Stimulated activated CD8-positive, alpha-beta memory T cell treated with anti-CD3 and anti-CD28 coated beads, Interleukin-4, amount 100 ng/mL, for 1 hour (primary cell): Measurements from ENCODE around the gene ESRP2.

Experiments
- DNase-seq, 2 donors: peaks; one replicate each; pipeline ENCODE4 v3.0.0-alpha.2; 2020; ENCODE audit warnings: low read depth in 2 of 2, low spot score in 1 of 2

Gene ESRP2

DNA sequence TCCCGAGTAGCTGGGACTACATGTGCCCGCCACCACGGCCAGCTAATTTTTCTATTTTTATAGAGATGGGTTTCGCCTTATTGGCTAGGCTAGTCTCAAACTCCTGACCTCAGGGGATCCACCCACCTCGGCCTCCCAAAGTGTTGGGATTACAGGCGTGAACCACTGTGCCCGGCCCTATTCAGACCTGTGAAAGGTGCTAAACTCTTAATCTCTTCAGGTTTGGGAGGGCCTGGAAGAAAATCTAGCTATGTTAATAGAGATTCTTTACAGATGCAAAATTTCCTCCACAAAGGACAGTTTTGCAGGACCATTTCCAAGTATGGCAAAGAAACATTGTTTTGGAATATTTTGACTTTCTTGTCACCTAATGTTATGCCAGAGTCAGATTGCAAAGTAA lies 6.2 kb upstream of the ESRP2 start:
- DNase-seq: no peak

- DNase-seq: no peak
These were observed 2.1 kb upstream of the ESRP2 start for GRCh38 chr16:68238029-68238345.

- peak; percentile 42 to 72 for DNase-seq
These were observed 1.5 kb upstream of the ESRP2 start for GRCh38 chr16:68237243-68238028.

- no peak for DNase-seq
These were observed 907 bp upstream of the ESRP2 start for GRCh38 chr16:68236826-68237242.

DNA sequence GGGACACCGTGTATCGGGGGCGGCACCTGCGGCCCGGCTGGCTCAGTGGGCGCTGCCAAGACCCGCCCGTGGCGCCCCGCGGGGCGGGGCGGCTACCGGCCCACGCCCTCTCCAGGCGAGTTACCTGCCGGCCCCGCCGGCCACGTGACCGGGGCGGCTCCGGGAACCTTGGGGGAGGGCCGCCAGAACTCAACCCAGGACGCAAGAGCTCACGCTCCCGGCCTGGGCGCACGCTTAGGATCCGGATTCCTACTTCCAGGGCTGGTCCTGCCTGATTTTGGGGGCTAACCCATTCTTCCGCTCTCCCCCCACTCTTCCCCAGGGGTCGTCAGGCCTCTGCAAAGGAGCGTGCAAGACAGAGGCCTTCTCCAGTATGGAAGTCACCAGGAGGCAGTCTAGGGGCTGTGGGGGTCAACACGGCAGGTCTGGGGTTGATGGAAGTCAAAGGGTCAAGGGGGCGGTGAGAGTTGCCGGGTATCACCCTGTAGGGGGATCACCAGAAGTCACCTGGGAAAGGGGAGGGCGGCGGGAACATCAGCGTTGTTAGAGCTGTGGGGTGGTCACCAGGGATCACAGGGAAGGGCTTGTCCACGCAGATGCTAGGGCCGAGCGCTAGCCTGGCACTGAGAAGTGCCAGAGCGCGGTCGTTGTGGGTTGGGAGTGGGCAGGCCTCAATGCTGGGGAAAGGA lies 354 bp upstream of the ESRP2 start:
- DNase-seq: no peak

DNA sequence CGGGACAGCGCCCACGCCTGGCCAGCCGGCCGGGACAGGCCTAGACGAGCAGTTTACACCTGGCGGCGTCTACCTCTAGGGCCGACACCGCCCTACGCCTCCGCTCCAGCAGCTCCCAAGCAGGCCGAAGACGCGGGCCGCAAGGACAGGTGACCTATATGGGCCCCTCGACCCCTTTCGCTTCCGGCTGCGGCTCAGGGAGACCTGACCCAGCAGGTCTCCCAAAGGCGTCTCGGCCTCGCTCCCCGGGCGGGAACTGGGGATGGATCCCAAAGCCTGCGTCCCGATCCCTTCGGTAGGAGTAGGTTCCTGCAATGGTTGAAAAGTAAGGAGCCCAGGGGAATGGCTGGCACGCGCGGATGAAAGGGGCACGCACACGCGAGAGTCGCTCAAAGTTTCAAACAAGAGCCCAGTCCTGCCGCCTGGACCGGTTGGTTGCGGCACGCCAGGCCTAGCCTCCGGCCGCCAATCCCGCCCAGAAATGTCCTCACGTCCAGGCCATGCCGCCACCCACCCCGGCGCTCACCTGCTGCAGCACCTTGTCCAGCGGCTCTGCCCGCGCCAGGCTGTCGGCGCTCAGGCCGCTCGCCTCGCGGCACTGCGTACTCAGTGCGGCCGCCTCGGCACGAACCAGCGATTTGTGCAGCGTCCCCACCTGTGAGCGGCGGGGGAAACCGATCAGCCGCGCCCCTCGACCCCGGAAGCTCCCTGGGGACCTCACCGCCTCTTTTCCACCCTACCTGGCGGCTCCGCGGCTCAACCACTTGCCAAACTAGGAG lies 630 bp downstream of the ESRP2 start:
- DNase-seq: no peak

- DNase-seq: no peak
These were observed 1.5 kb downstream of the ESRP2 start for GRCh38 chr16:68234188-68235107.

- DNase-seq: no peak
These were observed 2.1 kb downstream of the ESRP2 start for GRCh38 chr16:68233835-68234187.

- no peak for DNase-seq
These were observed 2.7 kb downstream of the ESRP2 start for GRCh38 chr16:68233085-68233834.

GRCh38 chr16:68232335-68232734 lies 3.6 kb downstream of the ESRP2 start:
- DNase-seq: no peak

DNA sequence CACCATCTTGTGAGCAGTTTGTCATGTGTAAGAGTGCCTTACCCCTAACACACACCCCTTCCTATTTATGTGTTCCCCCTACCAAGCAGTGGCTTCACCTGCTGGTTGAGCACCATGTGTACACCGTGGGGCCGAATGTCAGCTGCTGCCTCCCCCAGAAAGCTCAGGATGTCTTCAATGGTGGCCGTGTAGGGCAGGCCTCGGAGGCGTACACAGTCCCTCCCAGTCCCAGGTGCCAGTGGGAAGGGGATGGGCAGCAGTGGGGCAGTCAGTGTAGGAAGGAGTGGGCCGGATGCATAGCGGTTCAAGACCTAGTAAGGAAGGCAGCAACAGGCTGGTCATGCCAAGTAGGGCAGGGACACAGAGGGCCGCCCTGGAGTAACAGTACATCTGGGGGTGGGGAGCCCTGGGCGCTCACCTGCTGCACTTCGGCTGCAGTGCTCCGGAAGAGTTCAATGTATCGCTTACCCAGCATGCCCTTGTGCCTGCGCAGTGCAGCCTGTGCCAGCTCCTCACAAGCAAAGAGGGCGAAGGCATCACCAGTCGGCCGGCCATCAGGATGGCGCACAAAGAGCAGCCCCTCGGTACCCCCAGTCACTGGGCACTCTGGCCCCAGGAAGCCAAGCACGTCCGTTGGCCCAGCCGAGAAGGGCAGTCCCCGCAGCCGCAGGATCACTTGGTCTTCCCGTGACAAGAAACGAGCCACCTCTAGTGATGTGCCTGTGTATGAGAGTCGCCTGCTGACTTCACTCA lies 4.4 kb downstream of the ESRP2 start:
- DNase-seq: no peak

- DNase-seq: no peak
These were observed 5.0 kb downstream of the ESRP2 start for GRCh38 chr16:68230956-68231355.

- DNase-seq: no peak
These were observed 5.8 kb downstream of the ESRP2 start for GRCh38 chr16:68230176-68230571.

DNA sequence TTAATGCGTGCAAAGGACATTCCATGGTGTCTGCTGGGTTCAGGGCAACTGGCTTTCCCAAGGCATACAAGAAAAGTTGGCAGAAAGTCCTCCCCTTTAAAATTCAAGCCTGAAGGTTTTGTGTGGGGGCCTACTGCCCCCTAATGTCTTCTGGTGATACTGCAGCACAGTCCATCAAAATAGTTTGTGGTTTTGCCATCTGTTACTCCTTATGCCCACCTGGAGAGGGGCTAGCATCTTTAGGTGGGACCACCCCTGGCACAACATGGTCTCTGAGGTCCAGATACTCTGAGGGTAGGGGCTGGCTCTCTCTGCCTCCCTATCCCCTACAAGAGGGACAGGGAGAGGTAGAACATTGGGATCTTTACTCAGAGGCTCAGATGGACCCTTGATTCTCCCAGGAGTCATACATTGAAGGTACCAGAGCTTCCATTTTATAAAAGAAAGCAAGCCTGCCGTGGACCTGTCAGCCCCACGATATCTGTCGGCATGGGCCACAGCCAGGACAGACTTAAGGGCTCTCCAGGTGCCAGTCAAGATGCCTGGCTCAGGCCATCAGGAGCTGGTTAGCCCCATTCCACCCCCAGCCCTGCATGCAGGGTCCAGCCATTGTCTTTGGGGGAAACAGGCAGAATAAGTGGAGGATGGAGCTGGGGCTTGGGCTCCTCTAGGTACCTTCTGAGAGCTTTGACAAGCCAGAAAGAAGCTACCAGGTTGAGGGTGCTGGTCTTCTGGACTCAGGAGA lies 6.3 kb downstream of the ESRP2 start:
- DNase-seq: no peak

GRCh38 chr16:68228652-68229051 lies 7.3 kb downstream of the ESRP2 start:
- no peak for DNase-seq

GRCh38 chr16:68227850-68228553 lies 7.9 kb downstream of the ESRP2 start:
- no peak for DNase-seq

DNA sequence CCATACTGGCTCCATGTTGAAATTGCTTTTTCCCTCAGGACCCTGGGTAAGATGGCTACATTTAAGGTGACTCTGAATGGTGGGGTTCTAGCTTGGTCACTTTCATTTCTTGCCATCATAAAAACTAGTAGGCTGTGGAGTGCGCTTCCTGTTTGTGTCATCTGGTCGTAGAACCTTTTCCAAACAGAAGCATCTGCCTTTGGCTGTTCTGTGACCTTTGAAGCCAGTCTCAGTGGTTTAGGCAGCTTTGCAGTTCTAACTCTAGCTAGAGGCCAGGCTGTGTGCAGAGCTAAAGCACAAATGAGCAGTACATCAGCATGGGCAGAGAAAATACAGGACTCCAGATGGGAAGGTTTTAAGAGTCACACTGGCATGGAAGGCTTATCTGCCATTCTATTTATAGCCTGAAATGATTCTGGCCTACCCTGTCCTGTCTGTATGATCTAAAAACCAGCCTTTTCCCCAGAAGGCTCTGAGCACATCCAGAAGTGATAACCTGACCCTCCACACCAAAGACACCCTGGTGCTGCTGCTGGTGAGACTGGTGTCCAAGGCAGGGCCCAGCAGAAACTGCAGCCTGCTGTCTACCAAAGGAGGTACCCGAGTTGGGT lies 8.6 kb downstream of the ESRP2 start:
- DNase-seq: no peak

DNA sequence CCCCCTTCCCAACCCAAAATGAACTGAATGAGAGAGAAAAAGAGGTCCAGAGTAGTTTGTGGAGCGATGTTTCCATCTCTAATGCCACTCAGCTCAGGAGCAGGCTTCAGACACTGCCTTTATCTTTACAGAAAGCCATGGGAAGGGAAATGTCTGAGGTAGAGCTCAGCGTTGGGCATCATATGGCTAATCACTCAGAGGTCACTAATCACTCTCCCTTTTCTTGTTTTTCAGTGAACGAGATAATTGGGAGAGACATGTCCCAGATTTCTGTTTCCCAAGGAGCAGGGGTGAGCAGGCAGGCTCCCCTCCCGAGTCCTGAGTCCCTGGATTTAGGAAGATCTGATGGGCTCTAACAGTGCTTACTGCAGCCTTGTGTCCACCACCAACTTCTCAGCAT lies 9.8 kb downstream of the ESRP2 start:
- no peak for DNase-seq
